GM19351 (cell line): ENCODE measurements around the gene PARD3.

Source experiments
- ATAC-seq: cut with Tn5 transposase; IDR thresholded peaks from one replicate; pipeline ENCODE4 v1.9.1; 2021; ENCODE audit warnings: mild to moderate bottlenecking, moderate library complexity; ENCODE audit not compliant: unreplicated experiment

The PARD3 gene

GRCh38 chr10:34629084-34629483 is 186.0 kb downstream of the PARD3 start:
- ATAC-seq = no peak

DNA sequence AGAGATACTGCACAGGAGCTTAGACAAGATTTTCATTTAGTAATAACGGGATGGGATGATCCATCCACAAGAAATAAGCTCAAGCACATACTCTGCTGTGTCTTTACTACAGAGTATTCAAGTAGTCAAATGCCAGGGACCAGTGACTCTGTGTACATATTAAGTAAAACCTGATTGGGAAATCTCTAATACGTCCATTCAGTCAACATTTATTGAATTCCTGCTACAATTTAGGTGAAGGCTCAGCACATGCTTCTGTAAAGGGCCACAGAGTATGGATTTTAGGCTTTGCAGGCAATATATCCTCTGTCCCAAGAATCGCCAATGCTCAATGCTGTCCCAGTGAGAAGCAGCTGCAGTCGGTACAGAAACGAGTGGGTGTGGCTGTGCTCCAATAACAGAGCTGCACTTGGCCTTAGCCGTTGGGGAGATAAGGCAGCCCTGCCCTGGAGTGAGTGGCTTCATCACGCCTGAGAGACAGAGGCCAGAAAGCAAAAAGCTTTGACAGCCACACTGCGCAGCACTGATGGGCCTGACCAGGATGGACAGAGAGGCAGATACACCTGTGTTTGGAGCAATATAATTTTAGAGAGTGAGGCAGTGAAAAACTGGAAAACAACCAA is 186.8 kb downstream of the PARD3 start:
- no peak for ATAC-seq

DNA sequence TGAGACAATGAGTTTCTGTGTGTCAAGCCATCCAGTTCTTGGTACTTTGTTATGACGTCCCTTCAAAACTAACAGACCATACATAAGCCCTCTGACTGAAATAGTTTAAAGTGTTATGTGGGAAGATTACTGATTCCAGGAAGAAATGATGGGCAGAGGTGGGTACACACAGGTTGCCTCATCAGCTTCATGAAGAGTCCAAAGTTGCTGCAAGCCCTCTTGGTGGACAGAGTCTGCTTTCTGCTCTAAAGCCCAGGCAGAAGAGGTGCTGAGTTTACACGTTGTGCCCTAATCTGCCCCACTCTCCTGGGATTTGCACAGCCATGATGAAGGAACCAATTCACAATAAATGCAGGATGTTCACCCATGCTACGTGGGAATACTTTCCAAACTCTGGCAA is 187.4 kb downstream of the PARD3 start:
- ATAC-seq = no peak

DNA sequence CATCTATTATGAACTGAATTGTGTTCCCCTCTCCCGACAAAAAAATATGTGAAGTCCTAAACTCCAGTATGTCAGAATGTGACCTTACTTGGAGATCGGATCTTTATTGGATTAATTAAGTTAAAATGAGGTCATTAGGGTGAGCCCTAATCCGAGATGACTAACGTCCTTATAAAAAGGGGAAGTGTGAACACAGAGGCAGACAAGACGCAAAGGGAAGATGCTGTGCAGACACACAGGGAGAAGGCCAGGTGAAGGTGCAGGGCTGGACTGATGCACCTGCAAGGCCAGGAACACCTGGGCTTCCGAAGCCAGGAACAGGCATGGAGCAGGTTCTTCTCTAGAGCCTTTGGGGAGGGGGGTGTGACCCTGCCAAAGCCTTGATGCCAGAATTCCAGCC is 187.8 kb downstream of the PARD3 start:
- ATAC-seq = peak; percentile 79

GRCh38 chr10:34626158-34626880 is 188.8 kb downstream of the PARD3 start:
- no peak for ATAC-seq

DNA sequence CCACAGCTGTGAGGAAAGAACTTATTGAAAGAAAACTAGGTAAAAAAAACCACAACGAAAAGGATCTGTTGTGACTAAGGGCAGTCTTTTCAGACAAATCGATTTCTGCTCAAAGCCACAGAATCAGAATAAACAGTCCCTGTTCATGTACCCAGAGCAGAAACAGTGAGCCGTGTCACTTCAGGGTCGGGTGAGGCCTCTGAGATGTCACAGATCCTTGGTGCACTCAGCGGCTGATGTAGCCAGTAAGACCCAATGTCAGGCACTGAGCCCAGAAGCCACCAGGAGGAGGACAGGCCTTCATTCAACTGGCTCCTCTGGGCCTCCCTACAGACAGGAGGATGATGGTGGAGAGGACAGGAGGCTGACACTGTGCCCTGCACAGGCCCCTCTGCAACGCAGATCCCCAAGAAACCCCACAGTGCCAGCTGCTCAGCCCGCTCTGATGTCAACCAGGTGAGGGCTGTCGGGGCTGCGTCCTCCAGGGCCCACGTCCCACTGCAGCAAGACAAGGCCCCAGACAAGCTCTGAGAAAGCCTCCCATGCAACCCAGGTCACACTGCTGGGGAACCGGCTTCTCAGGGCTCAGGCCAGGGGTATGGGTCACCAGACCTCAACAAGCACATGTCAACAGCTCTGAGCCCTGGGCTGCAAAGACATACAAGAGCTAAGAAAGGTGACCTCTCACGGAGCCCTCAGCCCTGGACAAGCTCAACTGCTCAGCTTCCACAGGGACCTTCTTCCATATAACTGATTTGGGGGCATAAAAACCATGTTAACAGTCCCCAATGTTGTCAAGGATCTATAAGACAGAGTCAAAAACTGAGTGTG is 190.6 kb downstream of the PARD3 start:
- ATAC-seq = no peak

- ATAC-seq = no peak
Measured at GRCh38 chr10:34622945-34623344, 192.2 kb downstream of the PARD3 start.

DNA sequence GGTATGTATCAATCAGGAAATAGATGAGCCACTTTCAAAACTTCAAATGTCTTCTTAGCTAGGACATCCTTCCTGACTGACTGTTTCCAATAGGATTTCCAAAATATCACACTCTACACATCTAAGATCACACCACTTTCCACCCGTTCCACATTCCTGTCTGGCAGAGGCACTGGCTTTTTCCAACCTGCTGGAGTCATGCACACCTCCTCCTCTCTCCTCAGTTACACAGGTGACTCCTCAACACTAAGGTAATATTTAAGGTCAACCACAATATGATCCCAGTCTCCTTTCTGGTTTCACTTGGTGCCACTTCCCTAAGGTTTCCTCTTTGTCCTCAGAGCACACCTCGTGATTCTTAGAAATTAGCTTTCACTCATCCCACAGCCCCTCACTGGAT is 196.5 kb downstream of the PARD3 start:
- no peak for ATAC-seq

DNA sequence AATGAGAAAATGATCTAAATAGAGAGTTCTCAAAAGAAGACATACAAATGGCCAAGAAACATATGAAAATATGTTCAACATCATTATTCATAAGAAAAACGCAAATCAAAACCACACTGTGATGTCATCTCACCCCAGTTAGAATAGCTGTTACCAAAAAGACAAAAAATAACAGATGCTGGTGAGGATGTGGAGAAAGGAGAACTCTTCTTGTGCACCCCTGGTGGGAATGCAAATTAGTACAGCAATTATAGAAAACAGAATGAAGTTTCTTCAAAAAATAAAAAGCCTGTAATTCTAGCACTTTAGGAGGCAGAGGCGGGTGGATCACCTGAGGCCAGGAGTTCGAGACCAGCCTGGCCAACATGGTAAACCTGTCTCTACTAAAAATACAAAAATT is 199.3 kb downstream of the PARD3 start:
- peak; percentile 71 for ATAC-seq

DNA sequence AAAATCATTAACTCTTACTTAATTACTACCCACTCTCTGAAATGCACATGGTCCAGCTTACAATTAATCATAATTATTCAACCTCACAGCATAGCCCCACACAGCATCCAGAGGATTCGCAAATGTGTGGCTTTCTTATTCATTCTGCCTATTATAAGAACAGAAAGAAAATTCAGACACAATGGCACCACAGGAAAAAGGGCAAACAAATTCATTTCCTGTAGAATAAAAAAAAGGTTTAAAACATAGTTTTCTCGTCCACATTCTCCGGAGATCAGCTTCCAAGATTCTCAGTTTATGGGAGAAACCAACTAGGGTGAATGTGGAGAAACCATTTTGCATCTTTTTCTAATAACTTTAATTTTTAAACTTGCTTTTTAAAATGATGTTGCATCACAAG is 201.6 kb downstream of the PARD3 start:
- ATAC-seq = no peak

GRCh38 chr10:34612938-34613337 is 202.2 kb downstream of the PARD3 start:
- no peak for ATAC-seq

DNA sequence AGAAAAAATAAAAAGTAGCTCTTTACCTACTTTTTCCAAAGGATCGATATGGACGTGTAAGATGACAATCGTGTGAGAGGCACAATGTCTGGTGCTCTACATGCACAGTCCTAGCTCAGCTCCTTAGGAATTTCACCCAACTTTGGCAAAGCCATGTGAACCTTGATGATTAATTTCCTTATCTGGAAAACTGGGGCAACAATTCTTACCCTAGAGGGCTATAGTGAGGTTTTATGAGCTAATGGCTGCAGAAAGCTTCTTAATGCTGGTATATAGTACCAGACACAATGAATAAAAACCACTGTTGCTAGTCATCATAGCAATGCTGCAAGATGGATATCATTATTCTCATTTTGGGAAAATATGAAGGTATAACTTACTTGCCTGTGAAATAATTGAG is 202.7 kb downstream of the PARD3 start:
- no peak for ATAC-seq

- ATAC-seq = no peak
Measured at GRCh38 chr10:34609287-34609940, 205.7 kb downstream of the PARD3 start.

- ATAC-seq = no peak
Measured at GRCh38 chr10:34607894-34608293, 207.2 kb downstream of the PARD3 start.

DNA sequence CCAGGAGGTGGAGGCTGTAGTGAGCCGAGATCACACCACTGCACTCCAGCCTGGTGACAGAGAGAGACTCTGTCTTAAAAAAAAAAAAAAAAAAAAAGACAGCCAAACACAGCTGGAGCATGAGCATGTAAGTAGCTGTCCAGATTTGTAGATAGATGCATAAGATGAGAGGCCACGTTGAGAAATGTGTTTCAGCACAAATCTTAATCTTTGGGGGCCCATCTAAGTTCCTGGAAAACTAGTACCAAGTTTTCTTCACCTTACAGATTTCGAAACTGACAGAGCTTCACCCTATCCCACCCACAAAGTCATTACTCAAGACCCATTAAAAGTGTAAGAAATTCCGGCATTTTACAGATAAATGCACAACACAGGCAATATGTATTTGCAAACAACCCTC is 208.2 kb downstream of the PARD3 start:
- no peak for ATAC-seq

DNA sequence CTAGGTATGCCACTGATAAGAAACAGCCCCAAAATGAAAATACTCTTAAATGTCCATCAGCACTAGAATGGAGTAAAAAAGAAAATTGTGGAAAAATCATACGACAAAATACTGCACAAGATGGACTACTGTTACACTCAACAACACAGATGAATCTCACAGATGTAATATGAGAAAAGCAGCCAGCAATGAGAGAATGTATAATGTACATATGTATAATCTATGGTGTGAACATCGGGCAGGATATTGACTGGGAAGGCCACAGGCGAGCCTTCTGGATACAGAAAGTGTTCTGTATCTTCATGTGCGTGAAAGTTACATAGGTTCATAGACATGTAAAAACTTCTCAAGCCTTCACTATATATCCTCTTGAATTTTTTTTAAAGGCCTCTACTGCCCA is 212.6 kb downstream of the PARD3 start:
- ATAC-seq = no peak

DNA sequence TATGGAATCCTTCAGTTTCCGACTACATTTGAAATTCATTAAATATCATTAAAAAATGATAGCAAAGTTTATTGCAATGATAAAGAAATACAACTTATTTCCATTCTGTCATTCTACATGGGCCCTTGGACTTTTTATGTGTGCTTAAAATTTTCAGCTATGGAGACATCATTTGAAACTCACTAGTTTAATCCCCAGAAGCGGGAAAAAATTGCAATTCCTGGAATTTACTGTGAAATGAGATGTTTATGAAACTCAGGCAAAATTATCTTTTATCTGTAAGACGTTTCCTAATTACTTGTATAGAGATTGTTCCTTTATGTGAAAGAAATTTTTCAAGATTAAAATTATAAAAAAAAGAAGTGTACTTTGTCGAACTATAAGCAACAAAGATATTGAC is 213.4 kb downstream of the PARD3 start:
- ATAC-seq = no peak

DNA sequence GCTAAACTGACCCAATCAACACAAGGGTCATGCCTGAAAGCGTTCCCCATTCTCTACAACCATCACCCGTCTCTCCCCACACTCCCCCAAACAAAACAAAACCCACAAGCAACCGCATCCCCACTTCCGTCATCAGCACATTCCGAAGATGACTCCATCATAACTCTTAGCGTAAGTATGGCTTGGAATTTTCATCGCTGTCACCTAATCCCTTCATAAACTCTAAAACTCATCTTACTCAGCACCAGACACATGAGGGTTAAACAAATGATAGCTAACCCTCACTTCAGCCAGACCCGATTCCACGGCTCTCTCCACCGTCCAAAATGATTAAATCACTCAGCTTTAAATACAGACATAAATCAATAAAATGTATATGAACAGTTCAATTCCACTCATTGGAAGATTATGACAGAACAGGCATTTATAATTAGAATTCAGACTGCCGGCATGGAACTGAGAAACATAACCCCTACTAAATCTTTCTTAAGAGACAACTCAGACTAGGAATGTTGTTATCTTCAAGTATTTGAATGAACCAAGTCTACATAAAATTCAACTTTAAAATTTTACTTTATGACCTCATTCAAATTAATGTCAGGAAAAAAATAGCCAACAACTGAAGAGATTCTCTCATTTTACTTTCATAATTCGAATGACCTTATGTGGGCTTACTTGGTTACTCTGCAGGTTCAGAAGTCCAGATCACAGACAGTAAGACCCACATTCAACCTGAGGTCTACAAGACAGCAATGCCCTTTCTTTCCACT is 215.9 kb downstream of the PARD3 start:
- ATAC-seq = no peak

DNA sequence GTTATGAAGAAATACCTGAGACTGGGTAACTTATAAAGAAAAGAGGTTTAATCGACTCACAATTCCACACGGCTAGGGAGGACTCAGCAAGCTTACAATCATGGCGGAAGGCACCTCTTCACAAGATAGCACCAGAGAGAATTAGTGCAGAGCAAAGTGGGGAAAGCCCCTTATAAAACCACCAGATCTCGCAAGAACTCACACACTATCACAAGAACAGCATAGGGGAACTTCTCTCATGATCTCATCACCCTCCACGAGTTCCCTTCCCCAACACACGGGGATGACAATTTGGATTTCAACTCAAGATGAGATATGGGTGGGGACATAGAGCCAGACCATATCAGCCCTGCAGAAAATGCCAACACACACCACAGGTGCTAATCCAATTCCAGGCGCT is 218.7 kb downstream of the PARD3 start:
- ATAC-seq = no peak

DNA sequence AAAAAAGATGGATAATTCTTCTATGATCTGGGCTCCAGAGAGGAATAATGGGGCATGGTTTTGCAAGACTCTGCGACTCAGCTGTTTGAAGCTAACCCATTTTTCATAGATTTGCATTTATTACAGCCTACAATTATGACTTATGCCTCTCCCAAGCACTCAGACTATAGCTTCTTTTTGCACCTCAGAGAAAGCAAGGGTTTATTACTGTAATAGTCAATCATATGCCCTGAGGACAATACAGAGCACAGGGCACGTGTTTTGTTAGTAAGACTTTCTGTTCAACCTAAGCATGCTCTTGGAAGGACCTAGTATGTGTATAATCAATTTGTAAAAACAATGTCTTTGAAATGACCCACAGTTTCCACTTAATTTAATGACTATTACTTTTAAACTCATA is 221.2 kb downstream of the PARD3 start:
- ATAC-seq = no peak
